ENCODE data around the gene C9orf72.

C9orf72 gene

GRCh38 chr9:27573634-27574590, 631 bp upstream of the C9orf72 start:
- peak; percentile 86 for DNase-seq

GRCh38 chr9:27572566-27572917, 739 bp downstream of the C9orf72 start:
- DNase-seq, result no peak

- DNase-seq, result no peak
Observed at GRCh38 chr9:27572061-27572460, 1.2 kb downstream of the C9orf72 start.

DNA sequence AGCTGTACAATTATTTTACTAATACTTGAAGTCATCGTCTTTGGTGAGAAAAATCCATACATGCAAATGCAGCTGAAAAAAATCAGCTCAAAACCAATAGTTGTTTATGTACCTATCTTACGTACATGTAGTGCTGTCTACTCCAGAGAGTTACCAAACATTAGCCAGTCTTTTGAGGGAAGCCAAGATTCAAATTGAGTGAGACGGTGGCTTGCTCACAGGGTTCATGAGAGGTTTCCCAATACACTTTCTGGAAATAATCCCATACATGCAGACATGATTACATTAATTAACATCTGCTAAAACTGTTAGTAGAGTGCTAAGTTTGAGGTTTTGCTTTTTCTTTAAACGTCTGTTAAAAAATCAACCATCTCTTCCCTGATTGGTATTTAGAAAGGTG, 2.3 kb downstream of the C9orf72 start:
- no peak for DNase-seq

DNA sequence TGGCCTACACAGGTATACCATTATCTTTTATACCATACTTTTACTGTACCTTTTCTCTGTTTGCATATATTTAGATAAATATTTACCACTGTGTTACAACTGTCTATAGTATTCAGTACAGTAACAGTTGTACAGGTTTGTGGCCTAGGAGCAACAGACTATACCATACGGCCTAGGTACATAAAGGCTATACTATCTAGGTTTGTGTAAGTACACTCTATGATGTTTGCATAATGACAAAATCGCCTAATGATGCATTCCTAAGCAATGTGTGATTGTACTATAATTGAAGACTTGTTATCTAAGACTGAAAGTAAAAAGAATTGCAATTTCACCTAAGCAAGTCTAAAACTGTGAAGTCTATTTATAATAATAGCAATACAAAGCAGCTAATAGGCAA, 3.9 kb downstream of the C9orf72 start:
- no peak for DNase-seq

- no peak for DNase-seq
Observed at GRCh38 chr9:27566118-27566517, 7.2 kb downstream of the C9orf72 start.

- no peak for DNase-seq
Observed at GRCh38 chr9:27565696-27566095, 7.6 kb downstream of the C9orf72 start.

DNA sequence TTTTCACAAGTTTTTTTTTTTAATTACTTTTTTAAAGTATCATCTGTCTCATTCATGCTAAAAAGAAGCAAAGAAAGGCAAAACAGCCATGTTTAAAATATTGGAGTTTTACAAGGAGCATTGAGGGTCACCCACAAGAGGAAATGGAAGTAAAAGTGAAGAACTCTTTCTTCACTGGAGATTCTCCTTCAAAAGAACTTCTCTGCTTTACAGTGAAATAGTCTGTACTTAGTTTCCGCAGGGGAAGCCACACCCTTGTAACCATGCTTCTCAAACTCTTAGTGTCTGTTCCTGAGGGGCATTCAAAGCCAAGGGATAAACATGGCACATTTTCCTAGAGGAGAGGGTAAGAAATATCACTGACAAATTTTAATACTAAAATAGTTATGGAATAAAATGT, 8.6 kb downstream of the C9orf72 start:
- DNase-seq, result no peak

- DNase-seq, result no peak
Observed at GRCh38 chr9:27563738-27564430, 9.4 kb downstream of the C9orf72 start.

GRCh38 chr9:27561685-27562084, 11.6 kb downstream of the C9orf72 start:
- no peak for DNase-seq

GRCh38 chr9:27560457-27560856, 12.8 kb downstream of the C9orf72 start:
- DNase-seq, result no peak

DNA sequence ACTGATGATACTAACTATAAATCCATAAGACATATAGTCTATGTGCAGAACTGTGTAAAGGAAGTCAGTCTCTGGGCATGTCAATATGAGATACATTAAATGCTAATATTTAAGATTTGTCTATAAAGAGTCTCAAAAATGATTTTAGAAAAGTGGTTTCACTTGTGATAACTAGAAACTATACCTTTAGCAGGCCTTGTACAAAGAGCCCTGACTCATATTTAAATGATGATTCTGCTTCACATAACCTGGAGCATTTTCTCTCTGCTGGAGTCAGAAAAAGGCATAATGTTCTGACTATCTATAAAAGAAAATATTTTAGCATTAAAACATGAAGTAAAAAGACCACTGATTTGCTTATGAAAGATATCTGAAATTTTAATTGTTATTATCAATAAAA, 15.0 kb downstream of the C9orf72 start:
- no peak for DNase-seq

DNA sequence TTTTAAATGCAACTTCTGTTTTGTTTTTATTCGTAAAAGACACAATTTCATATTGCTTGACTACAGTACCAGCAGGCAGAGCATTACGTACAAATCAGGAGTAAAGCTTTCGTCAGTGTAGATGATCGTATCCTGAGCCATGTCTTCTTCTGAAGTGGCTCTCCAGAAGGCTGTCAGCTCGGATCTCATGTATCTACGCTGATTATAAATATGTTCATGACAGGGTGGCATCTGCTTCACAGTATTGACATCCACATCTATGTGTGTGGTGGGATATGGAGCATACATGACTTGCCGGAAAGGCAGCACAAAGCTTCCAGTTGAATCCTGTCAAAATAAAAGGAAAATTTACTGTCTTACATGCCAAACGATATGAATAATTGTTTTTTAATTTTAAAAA, 16.8 kb downstream of the C9orf72 start:
- no peak for DNase-seq

DNA sequence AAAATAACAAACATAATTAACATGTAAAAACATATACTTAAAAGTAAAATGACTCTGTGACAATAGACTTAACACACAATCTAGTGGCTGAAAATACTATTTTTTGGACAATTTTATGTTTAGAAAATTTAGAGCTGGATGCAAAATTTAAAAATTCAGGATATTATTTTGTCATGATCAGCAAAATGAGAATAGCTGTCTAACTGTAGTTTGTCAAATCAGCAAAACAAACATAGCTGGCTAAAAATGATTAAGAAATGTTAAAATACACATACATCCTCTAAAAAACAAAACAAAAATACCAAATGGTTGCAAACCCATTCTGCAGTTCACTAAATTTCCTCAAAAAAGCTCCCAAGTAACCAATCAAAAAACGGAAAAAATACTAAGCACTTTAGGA, 18.6 kb downstream of the C9orf72 start:
- DNase-seq, result no peak

DNA sequence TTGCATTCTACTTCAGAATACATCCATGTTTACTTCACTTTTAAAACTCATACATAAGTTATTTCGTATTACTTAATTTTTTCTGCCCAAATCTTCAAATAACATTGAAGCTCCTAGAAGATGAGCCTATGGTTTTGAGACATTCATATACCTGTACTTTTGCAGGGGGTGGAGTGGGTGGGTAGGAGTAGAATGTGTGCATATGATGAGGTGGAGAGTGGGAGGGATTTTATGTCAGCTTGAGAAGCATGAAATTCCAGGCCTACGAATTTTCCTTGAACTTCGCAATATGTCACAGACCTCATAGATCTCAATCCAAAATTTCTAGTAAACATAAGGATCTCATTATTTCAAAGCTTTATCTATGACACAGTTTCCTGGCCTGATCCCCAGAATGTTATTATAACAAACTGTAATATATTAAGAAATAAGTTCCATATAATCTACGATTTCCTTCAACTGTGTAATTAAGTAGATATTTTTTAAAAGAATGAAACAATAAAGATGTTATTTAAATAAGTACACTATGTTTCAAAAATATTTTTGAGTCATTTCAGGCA, 24.0 kb downstream of the C9orf72 start:
- no peak for DNase-seq

- no peak for DNase-seq
Observed at GRCh38 chr9:27548055-27548741, 25.1 kb downstream of the C9orf72 start.

- DNase-seq, result no peak
Observed at GRCh38 chr9:27545471-27545870, 27.8 kb downstream of the C9orf72 start.

- no peak for DNase-seq
Observed at GRCh38 chr9:27542508-27542907, 30.8 kb downstream of the C9orf72 start.

DNA sequence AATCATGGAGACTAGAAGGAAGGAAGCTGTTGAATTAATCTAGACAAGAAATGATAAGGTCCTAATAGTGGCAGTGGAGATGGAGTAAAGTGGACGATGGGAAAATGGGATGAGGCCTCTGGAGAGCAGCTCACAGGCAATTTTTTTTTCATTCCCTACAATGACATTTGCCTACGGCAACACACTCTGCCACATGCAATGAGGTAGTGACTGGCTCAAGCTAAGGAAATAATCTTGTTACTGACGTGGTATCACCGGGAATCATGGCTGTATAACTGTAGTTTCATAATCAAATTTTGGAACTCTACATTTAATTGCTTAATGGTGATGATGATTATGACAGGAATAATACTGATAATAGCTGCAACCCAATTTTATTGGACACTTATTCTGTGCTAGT, 31.5 kb downstream of the C9orf72 start:
- DNase-seq, result no peak

DNA sequence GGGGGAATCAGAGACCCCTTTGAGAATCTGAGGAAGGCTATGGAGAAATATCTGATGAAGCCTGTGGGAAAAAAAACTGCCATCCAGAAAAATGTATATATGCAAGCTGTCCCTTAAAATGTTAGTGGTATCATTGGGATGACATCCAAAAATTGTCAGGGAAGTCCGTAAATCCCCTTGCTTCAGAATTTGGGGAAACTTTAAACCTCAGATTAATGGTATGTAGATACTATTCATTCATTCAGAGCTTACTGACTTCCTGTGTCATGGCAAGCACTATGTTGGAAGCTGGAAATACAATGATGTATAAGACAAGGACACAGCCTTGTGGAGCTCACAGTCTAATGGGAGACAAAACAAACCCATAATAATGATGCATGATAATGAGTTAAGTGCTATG, 32.8 kb downstream of the C9orf72 start:
- DNase-seq, result no peak

DNA sequence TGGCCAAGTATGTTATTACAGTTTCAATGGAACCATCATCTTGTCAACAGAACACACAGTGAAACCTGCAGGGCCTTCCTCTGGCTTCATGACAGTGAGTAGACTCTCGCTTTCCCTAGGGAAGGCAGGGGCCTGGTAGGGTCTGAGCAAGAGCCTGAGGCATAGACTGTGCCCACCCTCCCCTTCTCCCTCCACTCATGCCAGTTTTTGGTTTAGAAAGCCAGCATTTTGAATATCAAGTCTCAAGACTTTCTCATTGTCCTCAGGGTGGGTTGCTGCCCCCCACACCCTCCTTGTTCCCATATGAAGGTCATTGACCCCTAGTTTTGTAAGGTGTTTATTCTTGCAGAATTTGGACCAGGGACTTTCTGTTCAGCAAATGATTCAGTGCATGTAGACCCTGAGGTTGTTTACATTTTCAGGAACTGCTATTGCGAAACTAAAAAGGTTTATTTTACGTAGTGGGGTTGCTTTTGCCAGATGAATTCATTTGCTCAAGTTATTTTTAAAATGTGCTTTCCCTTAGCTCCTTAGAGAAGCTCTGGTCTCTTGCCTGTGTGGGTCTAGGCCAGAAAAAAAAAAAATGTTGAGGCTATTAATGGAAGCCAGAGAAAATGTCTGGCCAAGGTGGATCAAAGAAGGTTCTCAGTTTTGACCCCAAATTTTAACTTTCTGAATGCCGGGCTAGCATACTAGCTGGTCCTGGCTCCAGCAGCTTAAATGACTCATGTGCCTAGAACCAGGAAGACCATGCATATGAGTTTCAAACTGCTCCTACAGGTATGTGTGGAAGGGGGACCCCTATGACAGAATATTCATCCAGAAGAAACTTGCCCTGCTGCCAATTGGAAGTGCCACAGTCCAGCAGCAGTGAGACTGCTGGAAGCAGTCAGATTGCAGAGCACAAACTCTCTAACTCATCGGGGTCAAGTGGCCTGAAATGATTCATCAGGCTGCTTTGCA, 33.5 kb downstream of the C9orf72 start:
- no peak for DNase-seq

GRCh38 chr9:27538647-27539046, 34.6 kb downstream of the C9orf72 start:
- DNase-seq, result no peak
